Measurements from ENCODE around the gene CELF4.

Gene CELF4

DNA sequence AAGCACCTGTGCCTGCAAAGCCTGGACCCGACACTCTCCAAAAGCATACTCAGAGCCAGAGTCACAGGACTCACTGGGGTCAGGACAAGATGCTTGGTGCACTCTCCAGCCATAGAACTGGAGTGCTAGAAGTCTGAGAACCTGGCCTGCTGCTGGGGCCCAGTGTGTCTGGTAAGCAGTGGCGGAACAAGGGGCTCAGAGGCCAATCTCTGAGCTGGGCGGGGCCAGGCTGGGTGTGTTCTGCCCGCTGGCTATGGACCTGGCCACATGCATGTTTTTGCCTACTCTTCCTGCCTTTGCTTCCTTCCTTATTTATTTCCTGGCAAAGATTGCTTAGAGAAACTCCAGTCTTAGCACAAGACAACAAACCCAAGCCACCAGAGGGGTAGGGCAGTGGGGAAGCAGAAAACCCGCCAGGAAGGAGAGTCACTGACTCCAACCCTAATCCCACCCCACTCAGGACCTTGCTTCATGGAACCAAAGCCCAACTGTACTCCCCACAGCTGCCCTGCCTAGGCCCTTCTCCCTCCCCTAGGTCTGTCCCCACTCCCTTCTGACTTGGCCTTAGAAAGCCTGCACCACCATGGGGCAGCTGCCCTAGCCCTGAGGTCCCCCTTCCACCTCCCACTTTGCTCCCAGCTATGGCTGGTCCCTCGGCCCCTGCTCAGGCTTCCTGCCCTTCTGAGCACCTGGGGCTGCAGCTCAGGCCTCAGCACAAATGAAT, 315.5 kb downstream of the CELF4 start:
- H3K4me3 ChIP-seq (ENCODE audit: low read depth, low read length): no peak overlapping the region
- TF ChIP-seq CTCF (IDR thresholded peaks at IDR 0.05; ENCODE audit: insufficient read depth, low read length, missing control alignments): no peak
- CTCF ChIA-PET: interaction anchor here (1.1 kb wide), 1 partner anchor 11 kb away, joined by 3 read pairs; no protein-coding TSS in a partner anchor
- POLR2A ChIA-PET: no interaction called here
- no peak for DNase-seq (ENCODE audit: low read depth, low spot score)

DNA sequence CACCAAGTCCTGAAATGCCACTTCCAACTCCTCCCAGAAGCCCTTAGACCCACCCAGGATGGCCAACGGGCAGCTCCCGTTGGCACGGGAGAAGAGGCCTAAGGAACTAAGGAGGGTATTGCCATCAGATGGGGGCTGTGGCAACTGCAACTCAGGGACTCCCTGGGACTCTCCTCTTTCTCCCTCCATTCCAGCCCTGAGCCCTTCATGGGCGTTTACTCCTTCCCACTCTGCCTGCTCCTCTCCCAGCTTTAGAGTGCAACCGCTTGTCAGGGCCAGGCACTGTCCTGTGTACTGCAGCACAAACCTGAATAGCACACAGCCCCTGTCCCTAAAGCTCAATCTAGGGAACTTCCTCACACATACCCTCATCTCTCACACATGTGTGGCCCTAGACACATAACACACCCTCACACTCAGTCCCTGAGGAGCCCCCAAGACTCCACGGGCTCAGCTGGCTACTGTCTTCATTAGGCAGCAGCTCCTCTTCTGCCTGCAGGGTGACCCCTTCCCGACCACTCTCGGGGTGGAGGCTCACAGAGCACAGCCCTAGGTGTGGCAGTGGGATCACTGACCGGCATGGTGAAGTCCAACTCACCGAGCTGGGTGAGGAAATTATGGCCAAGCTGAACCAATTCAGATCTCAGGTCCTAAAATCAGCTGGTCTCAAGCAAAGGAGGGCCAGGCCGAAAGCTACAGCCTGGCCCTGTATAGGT, 316.3 kb downstream of the CELF4 start:
- no peak for DNase-seq (ENCODE audit: low read depth, low spot score)
- TF ChIP-seq CTCF (IDR thresholded peaks at IDR 0.05; ENCODE audit: insufficient read depth, low read length, missing control alignments): no peak
- ChIA-PET CTCF (interaction anchor here (0.7 kb wide), 1 partner anchor 51 kb away, joined by 3 read pairs; no protein-coding TSS in a partner anchor), POLR2A (no interaction called here)
- H3K4me3 ChIP-seq (ENCODE audit: low read depth, low read length): no peak overlapping the region

DNA sequence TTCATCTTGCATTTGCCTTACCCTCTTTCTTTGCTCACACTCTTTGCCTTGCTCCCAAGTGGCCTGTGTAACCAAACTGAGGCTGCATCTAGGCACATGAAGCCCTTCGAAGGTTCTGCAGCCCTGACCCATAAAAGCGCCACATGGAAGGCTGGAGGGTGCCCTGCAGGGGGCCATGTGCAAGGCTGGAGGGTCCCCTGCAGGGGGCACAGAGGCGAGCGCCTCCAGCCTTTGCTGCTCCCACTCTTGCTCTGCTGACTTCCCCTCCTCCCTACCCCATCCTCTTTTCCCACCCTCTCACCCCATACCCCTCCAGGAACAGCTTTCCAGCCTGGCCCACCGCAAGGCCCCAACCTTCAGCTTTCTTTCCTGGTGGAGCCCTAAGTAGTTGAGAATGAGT, 317.3 kb downstream of the CELF4 start:
- H3K4me3 ChIP-seq (ENCODE audit: low read depth, low read length): no peak overlapping the region
- no peak for DNase-seq (ENCODE audit: low read depth, low spot score)
- TF ChIP-seq CTCF (IDR thresholded peaks at IDR 0.05; ENCODE audit: insufficient read depth, low read length, missing control alignments): no peak
- ChIA-PET CTCF (interaction anchor here (0.7 kb wide), 1 partner anchor 52 kb away, joined by 3 read pairs; no protein-coding TSS in a partner anchor), POLR2A (no interaction called here)

DNA sequence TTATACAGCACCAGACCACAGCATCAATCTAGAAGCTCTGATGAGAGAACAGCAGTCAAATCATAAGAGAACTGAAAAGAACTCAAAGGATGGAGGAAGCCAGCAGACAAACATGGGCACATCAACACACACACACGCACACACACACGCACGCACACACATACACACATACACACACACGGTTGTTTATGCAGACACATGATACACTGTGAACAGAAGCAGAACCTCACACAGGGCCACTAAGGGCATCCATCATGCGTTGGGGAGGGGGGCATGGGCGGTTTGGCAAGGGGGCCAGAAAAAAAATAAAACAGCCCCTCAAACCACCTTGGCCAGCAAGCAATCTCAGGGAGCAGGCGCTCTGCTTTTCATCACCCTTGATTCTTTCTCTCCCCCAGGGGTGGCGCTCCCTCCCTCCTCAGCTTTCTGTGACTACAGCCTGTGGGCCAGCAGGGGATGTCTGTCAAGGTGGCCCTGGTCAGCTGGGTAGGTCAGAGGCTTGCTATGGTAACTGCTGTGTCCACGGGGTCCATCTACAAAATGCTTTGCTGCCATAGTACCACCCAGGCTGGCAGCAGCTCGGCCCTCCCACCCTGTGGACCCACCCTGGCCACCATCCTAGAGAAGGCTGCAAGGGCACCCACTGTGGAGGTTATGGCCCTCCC, 318.0 kb downstream of the CELF4 start:
- ChIA-PET CTCF (no interaction called here), POLR2A (no interaction called here)
- TF ChIP-seq CTCF (IDR thresholded peaks at IDR 0.05; ENCODE audit: insufficient read depth, low read length, missing control alignments): no peak
- DNase-seq (ENCODE audit: low read depth, low spot score): no peak
- no peak overlapping the region for H3K4me3 ChIP-seq (ENCODE audit: low read depth, low read length)

DNA sequence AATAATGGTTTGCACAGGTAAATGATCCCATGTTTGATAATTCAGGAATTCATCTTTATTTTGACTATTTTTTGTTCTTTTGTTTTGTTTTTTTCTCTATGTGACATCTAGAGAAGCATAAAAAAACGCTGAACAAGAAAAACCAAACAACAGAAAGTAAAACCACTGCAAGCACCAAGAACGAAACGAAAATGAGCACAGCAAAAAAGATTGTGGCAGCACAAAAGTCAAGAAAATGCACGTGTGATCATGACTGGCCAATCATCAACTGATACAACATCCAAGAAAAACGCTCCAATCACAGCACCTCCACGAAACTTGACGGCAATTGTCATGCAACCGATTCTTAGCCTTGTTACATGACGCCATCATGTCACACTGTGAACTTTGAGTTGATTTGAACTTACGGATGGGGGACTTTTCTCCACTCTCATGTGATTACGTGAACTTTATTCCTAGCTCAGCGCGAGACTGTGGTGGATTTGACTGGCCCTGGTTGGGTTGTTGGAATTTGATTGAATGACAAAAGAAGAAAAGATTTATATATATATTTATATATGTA, 318.7 kb downstream of the CELF4 start:
- no peak for DNase-seq (ENCODE audit: low read depth, low spot score)
- CTCF ChIA-PET: no interaction called here
- H3K4me3 ChIP-seq (ENCODE audit: low read depth, low read length): no peak overlapping the region
- TF ChIP-seq CTCF (IDR thresholded peaks at IDR 0.05; ENCODE audit: insufficient read depth, low read length, missing control alignments): no peak
- POLR2A ChIA-PET: no interaction called here

GRCh38 chr18:37244618-37245017, 321.0 kb downstream of the CELF4 start:
- ChIA-PET CTCF (no interaction called here), POLR2A (no interaction called here)
- no peak overlapping the region for H3K4me3 ChIP-seq (ENCODE audit: low read depth, low read length)
- no peak for TF ChIP-seq CTCF (IDR thresholded peaks at IDR 0.05; ENCODE audit: insufficient read depth, low read length, missing control alignments)
- DNase-seq (ENCODE audit: low read depth, low spot score): no peak

All from AG04449 (cell line).